Measurements from ENCODE around the gene PF4V1.

PF4V1 gene

GRCh38 chr4:73855406-73855805 lies 2.3 kb downstream of the PF4V1 start:
- H3K9ac ChIP-seq (ENCODE audit: low read depth, low read length, poor library complexity): no peak overlapping the region
- no peak overlapping the region for H3K14ac ChIP-seq (ENCODE audit: low read length)
- H3K9me3 ChIP-seq (replicated peaks in 1 of 2; ENCODE audit: control insufficient read depth in 2 of 2, insufficient read depth in 1 of 2, low read depth in 1 of 2, low read length in 2 of 2): no peaks in the 10 kb centered on the region
- no peak overlapping the region for H2BK15ac ChIP-seq (ENCODE audit: low read length)
- no peaks in the 10 kb centered on the region for H3K4me1 ChIP-seq (ENCODE audit: control insufficient read depth in 2 of 2, insufficient read depth in 1 of 2, low read depth in 1 of 2, low read length in 2 of 2)
- H3K27ac ChIP-seq (replicated peaks; ENCODE audit: low read length): no peak overlapping the region
- H3K79me1 ChIP-seq (ENCODE audit: low read depth, low read length): no peaks in the 10 kb centered on the region
- H2BK120ac ChIP-seq (ENCODE audit: low read depth, low read length): no peak overlapping the region
- no peak overlapping the region for H3K23ac ChIP-seq (ENCODE audit: low read depth, low read length, poor library complexity)
- H3K36me3 ChIP-seq (replicated peaks in 1 of 2; ENCODE audit: control insufficient read depth in 2 of 2, insufficient read depth in 2 of 2, low read length in 2 of 2): no peaks in the 10 kb centered on the region
- no peak overlapping the region for H3K4me3 ChIP-seq (ENCODE audit: low read length in 2 of 2)
- no peak overlapping the region for H2AK5ac ChIP-seq (ENCODE audit: low read depth, low read length)
- no peak overlapping the region for H2AFZ ChIP-seq (ENCODE audit: low read length)
- H4K91ac ChIP-seq (ENCODE audit: low read depth, low read length, poor library complexity): no peak overlapping the region
- H3K27me3 ChIP-seq (ENCODE audit: control insufficient read depth in 3 of 3, insufficient read depth in 3 of 3, low read depth in 1 of 3, low read length in 3 of 3): no peaks in the 10 kb centered on the region
- no peak overlapping the region for H2BK12ac ChIP-seq (ENCODE audit: low read length)
- no peak overlapping the region for H3K4ac ChIP-seq (ENCODE audit: low read length)
- no peak overlapping the region for H3K18ac ChIP-seq (ENCODE audit: low read length)
- no CpG with 5 or more reads among the region's 4 CpGs for WGBS, 2 donors (ENCODE audit: extremely low coverage in 2 of 2, insufficient read length in 2 of 2, insufficient replicate concordance in 1 of 2)
- no peak for DNase-seq (ENCODE audit: low spot score)
- no peak overlapping the region for H2BK5ac ChIP-seq (ENCODE audit: low read length)
- no peak overlapping the region for H3K4me2 ChIP-seq (ENCODE audit: insufficient read depth, low read length, poor library complexity, severe bottlenecking)
- H4K8ac ChIP-seq (ENCODE audit: low read depth, low read length): no peak overlapping the region

GRCh38 chr4:73856518-73856917 lies 3.4 kb downstream of the PF4V1 start:
- no peaks in the 10 kb centered on the region for H3K79me1 ChIP-seq (ENCODE audit: low read depth, low read length)
- H4K91ac ChIP-seq (ENCODE audit: low read depth, low read length, poor library complexity): no peak overlapping the region
- H2BK12ac ChIP-seq (ENCODE audit: low read length): no peak overlapping the region
- no peak overlapping the region for H3K4ac ChIP-seq (ENCODE audit: low read length)
- H4K8ac ChIP-seq (ENCODE audit: low read depth, low read length): no peak overlapping the region
- no peaks in the 10 kb centered on the region for H3K4me1 ChIP-seq (ENCODE audit: control insufficient read depth in 2 of 2, insufficient read depth in 1 of 2, low read depth in 1 of 2, low read length in 2 of 2)
- H3K27me3 ChIP-seq (ENCODE audit: control insufficient read depth in 3 of 3, insufficient read depth in 3 of 3, low read depth in 1 of 3, low read length in 3 of 3): no peaks in the 10 kb centered on the region
- H2BK5ac ChIP-seq (ENCODE audit: low read length): no peak overlapping the region
- H3K18ac ChIP-seq (ENCODE audit: low read length): no peak overlapping the region
- no peak overlapping the region for H2AFZ ChIP-seq (ENCODE audit: low read length)
- H3K9me3 ChIP-seq (replicated peaks in 1 of 2; ENCODE audit: control insufficient read depth in 2 of 2, insufficient read depth in 1 of 2, low read depth in 1 of 2, low read length in 2 of 2): no peaks in the 10 kb centered on the region
- H2AK5ac ChIP-seq (ENCODE audit: low read depth, low read length): no peak overlapping the region
- no peaks in the 10 kb centered on the region for H3K36me3 ChIP-seq (replicated peaks in 1 of 2; ENCODE audit: control insufficient read depth in 2 of 2, insufficient read depth in 2 of 2, low read length in 2 of 2)
- no peak overlapping the region for H3K4me3 ChIP-seq (ENCODE audit: low read length in 2 of 2)
- H2BK15ac ChIP-seq (ENCODE audit: low read length): no peak overlapping the region
- no peak for DNase-seq (ENCODE audit: low spot score)
- no peak overlapping the region for H3K14ac ChIP-seq (ENCODE audit: low read length)
- no peak overlapping the region for H3K27ac ChIP-seq (replicated peaks; ENCODE audit: low read length)
- H3K4me2 ChIP-seq (ENCODE audit: insufficient read depth, low read length, poor library complexity, severe bottlenecking): no peak overlapping the region
- no peak overlapping the region for H3K9ac ChIP-seq (ENCODE audit: low read depth, low read length, poor library complexity)
- no peak overlapping the region for H3K23ac ChIP-seq (ENCODE audit: low read depth, low read length, poor library complexity)
- no peak overlapping the region for H2BK120ac ChIP-seq (ENCODE audit: low read depth, low read length)

GRCh38 chr4:73859614-73860088 lies 6.6 kb downstream of the PF4V1 start:
- Histone ChIP-seq H3K4me3 (ENCODE audit: low read length in 2 of 2) (no peak overlapping the region), H3K18ac (ENCODE audit: low read length) (no peak overlapping the region), H3K27me3 (ENCODE audit: control insufficient read depth in 3 of 3, insufficient read depth in 3 of 3, low read depth in 1 of 3, low read length in 3 of 3) (no peaks in the 10 kb centered on the region), H2AFZ (ENCODE audit: low read length) (no peak overlapping the region), H3K79me1 (ENCODE audit: low read depth, low read length) (no peaks in the 10 kb centered on the region), H2BK12ac (ENCODE audit: low read length) (no peak overlapping the region), H2BK15ac (ENCODE audit: low read length) (no peak overlapping the region), H2BK5ac (ENCODE audit: low read length) (no peak overlapping the region), H2BK120ac (ENCODE audit: low read depth, low read length) (no peak overlapping the region), H3K14ac (ENCODE audit: low read length) (no peak overlapping the region), H3K9me3 (replicated peaks in 1 of 2; ENCODE audit: control insufficient read depth in 2 of 2, insufficient read depth in 1 of 2, low read depth in 1 of 2, low read length in 2 of 2) (no peaks in the 10 kb centered on the region), H3K9ac (ENCODE audit: low read depth, low read length, poor library complexity) (no peak overlapping the region), H3K27ac (replicated peaks; ENCODE audit: low read length) (no peak overlapping the region), H3K4me2 (ENCODE audit: insufficient read depth, low read length, poor library complexity, severe bottlenecking) (no peak overlapping the region), H3K23ac (ENCODE audit: low read depth, low read length, poor library complexity) (no peak overlapping the region), H3K36me3 (replicated peaks in 1 of 2; ENCODE audit: control insufficient read depth in 2 of 2, insufficient read depth in 2 of 2, low read length in 2 of 2) (no peaks in the 10 kb centered on the region), H3K4ac (ENCODE audit: low read length) (no peak overlapping the region), H4K8ac (ENCODE audit: low read depth, low read length) (no peak overlapping the region), H3K4me1 (ENCODE audit: control insufficient read depth in 2 of 2, insufficient read depth in 1 of 2, low read depth in 1 of 2, low read length in 2 of 2) (no peaks in the 10 kb centered on the region), H2AK5ac (ENCODE audit: low read depth, low read length) (no peak overlapping the region), H4K91ac (ENCODE audit: low read depth, low read length, poor library complexity) (no peak overlapping the region)
- DNase-seq (ENCODE audit: low spot score): no peak

GRCh38 chr4:73860181-73860580 lies 7.1 kb downstream of the PF4V1 start:
- no peak overlapping the region for H2BK5ac ChIP-seq (ENCODE audit: low read length)
- H3K4me1 ChIP-seq (ENCODE audit: control insufficient read depth in 2 of 2, insufficient read depth in 1 of 2, low read depth in 1 of 2, low read length in 2 of 2): no peaks in the 10 kb centered on the region
- H3K18ac ChIP-seq (ENCODE audit: low read length): no peak overlapping the region
- no peaks in the 10 kb centered on the region for H3K36me3 ChIP-seq (replicated peaks in 1 of 2; ENCODE audit: control insufficient read depth in 2 of 2, insufficient read depth in 2 of 2, low read length in 2 of 2)
- no peaks in the 10 kb centered on the region for H3K9me3 ChIP-seq (replicated peaks in 1 of 2; ENCODE audit: control insufficient read depth in 2 of 2, insufficient read depth in 1 of 2, low read depth in 1 of 2, low read length in 2 of 2)
- H3K79me1 ChIP-seq (ENCODE audit: low read depth, low read length): no peaks in the 10 kb centered on the region
- H2BK15ac ChIP-seq (ENCODE audit: low read length): no peak overlapping the region
- no peak for DNase-seq (ENCODE audit: low spot score)
- no peaks in the 10 kb centered on the region for H3K27me3 ChIP-seq (ENCODE audit: control insufficient read depth in 3 of 3, insufficient read depth in 3 of 3, low read depth in 1 of 3, low read length in 3 of 3)
- H3K4me2 ChIP-seq (ENCODE audit: insufficient read depth, low read length, poor library complexity, severe bottlenecking): no peak overlapping the region
- no peak overlapping the region for H4K91ac ChIP-seq (ENCODE audit: low read depth, low read length, poor library complexity)
- no peak overlapping the region for H2AFZ ChIP-seq (ENCODE audit: low read length)
- WGBS, 2 donors (ENCODE audit: extremely low coverage in 2 of 2, insufficient read length in 2 of 2, insufficient replicate concordance in 1 of 2): no CpG with 5 or more reads among the region's 4 CpGs
- no peak overlapping the region for H3K23ac ChIP-seq (ENCODE audit: low read depth, low read length, poor library complexity)
- H3K4ac ChIP-seq (ENCODE audit: low read length): no peak overlapping the region
- H2BK12ac ChIP-seq (ENCODE audit: low read length): no peak overlapping the region
- no peak overlapping the region for H4K8ac ChIP-seq (ENCODE audit: low read depth, low read length)
- H3K14ac ChIP-seq (ENCODE audit: low read length): no peak overlapping the region
- no peak overlapping the region for H3K9ac ChIP-seq (ENCODE audit: low read depth, low read length, poor library complexity)
- H3K4me3 ChIP-seq (ENCODE audit: low read length in 2 of 2): no peak overlapping the region
- H2BK120ac ChIP-seq (ENCODE audit: low read depth, low read length): no peak overlapping the region
- no peak overlapping the region for H3K27ac ChIP-seq (replicated peaks; ENCODE audit: low read length)
- H2AK5ac ChIP-seq (ENCODE audit: low read depth, low read length): no peak overlapping the region

Data from neuronal stem cell (in vitro differentiated cells).